Activated naive CD8-positive, alpha-beta T cell treated with anti-CD3 and anti-CD28 coated beads, Interleukin-2, amount 50 U/mL, for 24 hours (primary cell): Measurements from ENCODE around the gene BMPER.

Source experiments
- ATAC-seq: fragments of 150-1000 bp; cut with Tn5 transposase; one replicate; pipeline ENCODE4 v1.10.0; 2021
- DNase-seq: peaks from one replicate; pipeline ENCODE4 v3.0.0; 2021
- H3K27ac Mint-ChIP-seq: one replicate; pipeline ENCODE4 v1.8.0; 2021; ENCODE audit warnings: mild to moderate bottlenecking, mixed read lengths
- H3K27me3 Mint-ChIP-seq: one replicate; pipeline ENCODE4 v1.8.0; 2021; ENCODE audit warnings: mixed read lengths
- H3K36me3 Mint-ChIP-seq: one replicate; pipeline ENCODE4 v1.8.0; 2021; ENCODE audit warnings: low read depth, mixed read lengths
- H3K4me1 Mint-ChIP-seq: one replicate; pipeline ENCODE4 v1.8.0; 2021; ENCODE audit warnings: mixed read lengths
- H3K4me3 Mint-ChIP-seq: one replicate; pipeline ENCODE4 v1.8.0; 2021; ENCODE audit warnings: mild to moderate bottlenecking, moderate library complexity, mixed read lengths
- H3K9me3 Mint-ChIP-seq: one replicate; pipeline ENCODE4 v1.8.0; 2021; ENCODE audit warnings: mixed read lengths

Gene BMPER

DNA sequence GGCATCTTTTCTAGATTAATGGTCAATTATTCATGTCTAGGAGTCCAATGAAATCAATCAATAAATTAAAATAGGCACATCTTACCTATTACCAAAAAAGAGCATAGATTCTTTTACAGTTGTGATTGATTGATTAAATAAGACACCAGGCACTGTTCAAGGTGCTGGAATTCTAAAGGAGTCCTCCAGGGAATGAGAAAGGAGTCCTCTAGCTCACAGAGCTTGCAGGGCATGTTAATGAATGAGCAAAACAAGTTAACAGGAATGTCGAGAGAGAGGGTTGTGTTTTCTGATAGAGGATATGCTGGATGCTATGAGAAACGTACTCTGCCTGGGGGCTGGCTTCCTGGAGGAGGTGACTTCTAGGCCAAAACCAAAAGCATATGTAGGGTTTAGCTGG lies 191.4 kb downstream of the BMPER start:
- Mint-ChIP-seq H3K36me3 (no peaks in the 10 kb centered on the region), H3K9me3 (no peaks in the 10 kb centered on the region), H3K27ac (no peak overlapping the region), H3K4me1 (no peaks in the 10 kb centered on the region), H3K4me3 (no peak overlapping the region), H3K27me3 (no peaks in the 10 kb centered on the region)
- DNase-seq (no peak), ATAC-seq (no peak)

GRCh38 chr7:34100661-34101060 lies 195.3 kb downstream of the BMPER start:
- no peak overlapping the region for H3K4me3 Mint-ChIP-seq
- ATAC-seq (no peak), DNase-seq (no peak)
- H3K27ac Mint-ChIP-seq: no peak overlapping the region
- no peaks in the 10 kb centered on the region for H3K4me1 Mint-ChIP-seq
- H3K27me3 Mint-ChIP-seq: peaks cover 4% of the 10 kb centered on the region
- peaks cover 3% of the 10 kb centered on the region for H3K9me3 Mint-ChIP-seq
- H3K36me3 Mint-ChIP-seq: no peaks in the 10 kb centered on the region

GRCh38 chr7:34104115-34104514 lies 198.8 kb downstream of the BMPER start:
- Mint-ChIP-seq H3K9me3 (peaks cover 3% of the 10 kb centered on the region), H3K27me3 (peaks cover 4% of the 10 kb centered on the region), H3K4me1 (no peaks in the 10 kb centered on the region), H3K27ac (no peak overlapping the region), H3K4me3 (no peak overlapping the region), H3K36me3 (no peaks in the 10 kb centered on the region)
- no peak for ATAC-seq
- DNase-seq: no peak

- Mint-ChIP-seq H3K4me1 (no peaks in the 10 kb centered on the region), H3K36me3 (no peaks in the 10 kb centered on the region), H3K27me3 (peaks cover 4% of the 10 kb centered on the region), H3K4me3 (no peak overlapping the region), H3K27ac (no peak overlapping the region), H3K9me3 (peaks cover 3% of the 10 kb centered on the region)
- DNase-seq (no peak), ATAC-seq (no peak)
Observed at GRCh38 chr7:34104992-34105391, 199.7 kb downstream of the BMPER start.

DNA sequence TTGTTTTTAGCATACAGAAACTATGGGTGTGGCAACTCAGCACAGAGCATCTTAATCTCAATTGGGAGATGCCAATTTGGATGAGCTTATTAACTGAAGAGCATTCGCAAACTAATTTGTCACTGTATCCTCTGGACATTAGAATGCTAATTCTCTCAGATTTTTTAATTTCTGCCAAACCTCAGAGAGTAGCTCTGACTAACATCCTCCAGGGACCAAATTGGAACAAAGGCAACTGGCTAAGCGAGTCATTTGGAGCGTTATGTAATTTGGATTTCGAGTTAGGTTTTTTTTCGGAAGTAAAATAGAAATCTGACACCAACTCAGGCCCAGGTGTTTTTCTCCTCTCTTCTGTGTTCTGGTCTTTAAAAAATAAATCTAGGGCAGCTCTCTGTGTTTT lies 201.9 kb downstream of the BMPER start:
- ATAC-seq (no peak), DNase-seq (no peak)
- H3K27ac Mint-ChIP-seq: no peak overlapping the region
- no peak overlapping the region for H3K4me3 Mint-ChIP-seq
- peaks cover 8% of the 10 kb centered on the region for H3K9me3 Mint-ChIP-seq
- H3K4me1 Mint-ChIP-seq: no peaks in the 10 kb centered on the region
- H3K36me3 Mint-ChIP-seq: no peaks in the 10 kb centered on the region
- peaks cover 4% of the 10 kb centered on the region for H3K27me3 Mint-ChIP-seq

GRCh38 chr7:34108165-34108564 lies 202.8 kb downstream of the BMPER start:
- H3K36me3 Mint-ChIP-seq: no peaks in the 10 kb centered on the region
- H3K4me3 Mint-ChIP-seq: no peak overlapping the region
- H3K9me3 Mint-ChIP-seq: peaks cover 8% of the 10 kb centered on the region
- DNase-seq: no peak
- H3K27ac Mint-ChIP-seq: no peak overlapping the region
- peaks cover 4% of the 10 kb centered on the region for H3K27me3 Mint-ChIP-seq
- no peaks in the 10 kb centered on the region for H3K4me1 Mint-ChIP-seq
- no peak for ATAC-seq

- no peak overlapping the region for H3K27ac Mint-ChIP-seq
- no peaks in the 10 kb centered on the region for H3K4me1 Mint-ChIP-seq
- no peak for DNase-seq
- H3K36me3 Mint-ChIP-seq: no peaks in the 10 kb centered on the region
- no peaks in the 10 kb centered on the region for H3K27me3 Mint-ChIP-seq
- H3K4me3 Mint-ChIP-seq: no peak overlapping the region
- ATAC-seq: no peak
- H3K9me3 Mint-ChIP-seq: peaks cover 10% of the 10 kb centered on the region
Observed at GRCh38 chr7:34109936-34110780, 204.8 kb downstream of the BMPER start.

DNA sequence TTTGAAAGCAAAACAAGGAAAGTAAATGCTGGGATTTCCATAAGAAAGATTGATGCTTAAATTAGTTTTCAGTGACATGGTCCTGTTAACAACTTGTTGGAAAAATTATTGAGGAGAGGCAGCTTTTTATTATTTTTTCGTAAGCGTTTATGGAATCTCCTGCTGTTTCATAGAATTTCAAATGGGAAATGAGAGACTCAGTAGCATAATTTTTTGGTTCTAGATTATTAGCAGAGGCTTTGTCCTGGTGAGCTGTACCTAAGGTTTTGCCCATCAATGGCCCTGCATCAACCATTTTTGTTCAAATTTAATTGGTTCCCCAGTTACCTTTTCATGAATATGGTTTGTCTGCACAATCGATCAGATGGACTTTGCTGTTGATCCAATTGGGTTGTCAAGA lies 205.7 kb downstream of the BMPER start:
- H3K9me3 Mint-ChIP-seq: peaks cover 16% of the 10 kb centered on the region
- H3K27ac Mint-ChIP-seq: no peak overlapping the region

DNA sequence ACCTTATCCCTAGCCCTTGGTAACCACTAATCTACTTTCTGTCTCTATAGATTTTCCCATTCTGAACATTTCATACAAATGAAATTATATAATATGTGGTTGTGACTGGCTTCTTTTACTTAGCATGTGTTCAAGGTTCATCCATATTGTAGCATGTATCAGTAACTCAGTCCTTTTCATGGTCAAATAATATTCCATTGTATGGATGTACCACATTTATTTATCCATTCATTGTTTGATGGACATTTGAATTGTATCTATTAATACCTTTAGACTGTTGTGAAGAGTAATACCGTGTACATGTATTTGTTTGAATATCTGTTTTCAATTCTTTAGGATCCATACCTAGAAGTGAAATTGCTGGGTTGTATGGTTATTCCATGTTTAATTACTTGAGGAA lies 210.2 kb downstream of the BMPER start:
- ATAC-seq: no peak
- no peaks in the 10 kb centered on the region for H3K36me3 Mint-ChIP-seq
- no peak overlapping the region for H3K27ac Mint-ChIP-seq
- H3K4me3 Mint-ChIP-seq: no peak overlapping the region
- DNase-seq: no peak
- no peaks in the 10 kb centered on the region for H3K4me1 Mint-ChIP-seq
- H3K9me3 Mint-ChIP-seq: peaks cover 18% of the 10 kb centered on the region
- no peaks in the 10 kb centered on the region for H3K27me3 Mint-ChIP-seq

More for the DNA sequence above, 205.7 kb downstream of the BMPER start:
- DNase-seq (no peak), ATAC-seq (no peak)
- H3K4me1 Mint-ChIP-seq: no peaks in the 10 kb centered on the region
- H3K27me3 Mint-ChIP-seq: no peaks in the 10 kb centered on the region
- H3K4me3 Mint-ChIP-seq: no peak overlapping the region
- no peaks in the 10 kb centered on the region for H3K36me3 Mint-ChIP-seq

GRCh38 chr7:34117573-34117972 lies 212.2 kb downstream of the BMPER start:
- no peaks in the 10 kb centered on the region for H3K4me1 Mint-ChIP-seq
- H3K27me3 Mint-ChIP-seq: no peaks in the 10 kb centered on the region
- no peak for ATAC-seq
- DNase-seq: no peak
- H3K36me3 Mint-ChIP-seq: no peaks in the 10 kb centered on the region
- peaks cover 18% of the 10 kb centered on the region for H3K9me3 Mint-ChIP-seq
- no peak overlapping the region for H3K4me3 Mint-ChIP-seq
- H3K27ac Mint-ChIP-seq: no peak overlapping the region

GRCh38 chr7:34121366-34121765 lies 216.0 kb downstream of the BMPER start:
- DNase-seq (no peak), ATAC-seq (no peak)
- Mint-ChIP-seq H3K4me1 (no peaks in the 10 kb centered on the region), H3K27me3 (no peaks in the 10 kb centered on the region), H3K36me3 (no peaks in the 10 kb centered on the region), H3K9me3 (peaks cover 19% of the 10 kb centered on the region), H3K4me3 (no peak overlapping the region), H3K27ac (no peak overlapping the region)

DNA sequence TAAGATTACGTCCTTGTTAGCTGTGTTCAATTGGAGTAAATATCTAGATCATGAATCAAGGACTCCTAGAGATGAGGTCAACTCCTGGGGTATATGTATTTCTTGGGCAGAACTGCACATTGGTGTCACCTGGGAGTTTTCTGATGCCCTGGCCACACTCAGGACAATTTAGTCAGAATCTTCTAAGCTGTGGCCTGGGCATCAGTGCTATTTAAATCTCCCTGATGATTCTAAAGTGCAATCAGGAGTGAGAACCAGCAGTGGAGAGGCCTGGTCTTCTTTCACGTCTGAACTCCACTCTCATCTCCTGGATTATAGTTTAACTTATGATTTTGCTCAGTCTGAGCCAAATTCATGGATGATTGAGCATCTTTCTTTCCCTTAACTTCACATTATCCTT lies 218.0 kb downstream of the BMPER start:
- no peak overlapping the region for H3K27ac Mint-ChIP-seq
- no peaks in the 10 kb centered on the region for H3K27me3 Mint-ChIP-seq
- peaks cover 26% of the 10 kb centered on the region for H3K9me3 Mint-ChIP-seq
- ATAC-seq: no peak
- no peaks in the 10 kb centered on the region for H3K36me3 Mint-ChIP-seq
- H3K4me3 Mint-ChIP-seq: no peak overlapping the region
- no peak for DNase-seq
- no peaks in the 10 kb centered on the region for H3K4me1 Mint-ChIP-seq

GRCh38 chr7:34124765-34125164 lies 219.4 kb downstream of the BMPER start:
- H3K36me3 Mint-ChIP-seq: no peaks in the 10 kb centered on the region
- H3K4me1 Mint-ChIP-seq: no peaks in the 10 kb centered on the region

DNA sequence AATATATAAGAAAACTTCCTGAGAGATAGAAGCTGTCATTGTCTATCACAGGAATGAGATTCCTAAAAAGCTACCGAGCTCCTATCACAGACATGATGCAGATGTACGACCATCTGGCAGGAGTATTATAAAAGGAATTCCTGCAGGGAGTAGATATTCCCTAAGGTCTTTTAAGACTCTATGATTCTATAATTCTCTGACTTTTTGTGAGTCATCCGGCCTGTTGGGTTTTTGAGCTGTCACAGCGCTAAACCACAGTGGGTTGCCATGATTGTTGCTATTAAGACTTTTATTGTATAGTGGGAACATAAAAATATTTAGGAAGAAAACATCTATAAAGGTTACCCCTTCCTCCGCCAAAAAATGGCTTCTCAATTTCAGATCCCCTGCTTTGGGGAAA lies 223.4 kb downstream of the BMPER start:
- H3K27me3 Mint-ChIP-seq: no peaks in the 10 kb centered on the region
- no peak for DNase-seq
- H3K4me3 Mint-ChIP-seq: no peak overlapping the region
- no peaks in the 10 kb centered on the region for H3K36me3 Mint-ChIP-seq
- H3K4me1 Mint-ChIP-seq: no peaks in the 10 kb centered on the region
- no peak overlapping the region for H3K27ac Mint-ChIP-seq
- ATAC-seq: no peak
- H3K9me3 Mint-ChIP-seq: peaks cover 31% of the 10 kb centered on the region

More at GRCh38 chr7:34124765-34125164, 219.4 kb downstream of the BMPER start:
- ATAC-seq: no peak
- H3K4me3 Mint-ChIP-seq: no peak overlapping the region
- no peak overlapping the region for H3K27ac Mint-ChIP-seq
- no peak for DNase-seq
- H3K9me3 Mint-ChIP-seq: peaks cover 26% of the 10 kb centered on the region
- no peaks in the 10 kb centered on the region for H3K27me3 Mint-ChIP-seq

DNA sequence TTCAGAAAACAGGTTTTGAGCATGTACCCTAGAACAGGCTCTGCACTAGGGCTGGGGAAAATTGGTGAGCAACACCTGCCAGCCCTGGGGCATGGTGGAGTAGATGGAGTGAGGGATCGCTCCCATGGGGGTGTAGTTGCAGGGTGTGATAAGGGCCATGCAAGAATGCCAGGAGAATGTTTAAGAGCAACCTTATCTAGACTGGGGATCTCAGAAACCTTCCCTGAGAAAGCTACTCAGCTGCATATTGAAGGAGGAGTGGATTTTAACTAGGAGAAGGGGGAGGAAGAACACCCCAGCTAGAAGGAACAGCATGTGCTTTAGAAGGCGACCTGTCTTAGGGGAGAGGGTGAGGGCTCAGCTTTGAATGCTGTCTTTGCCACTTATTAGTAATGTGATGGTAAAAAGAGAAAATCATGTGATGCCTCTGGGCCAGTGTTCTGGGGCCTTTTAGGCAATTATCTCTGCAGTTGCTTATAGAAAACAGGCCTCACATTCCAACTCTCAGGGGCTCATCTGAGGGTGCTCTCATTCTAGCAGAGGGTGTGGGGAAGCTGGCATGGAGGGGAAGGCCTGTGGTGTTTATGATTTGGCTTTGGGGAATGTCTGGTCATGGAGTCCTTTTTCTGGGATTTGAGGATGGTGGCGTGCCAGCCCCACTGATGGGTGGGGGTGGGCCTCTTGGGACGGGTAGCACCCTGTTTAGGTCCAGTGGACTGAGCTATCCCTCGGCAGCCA lies 225.4 kb downstream of the BMPER start:
- Mint-ChIP-seq H3K27ac (no peak overlapping the region), H3K9me3 (peaks cover 20% of the 10 kb centered on the region), H3K36me3 (no peaks in the 10 kb centered on the region), H3K4me3 (no peak overlapping the region), H3K4me1 (no peaks in the 10 kb centered on the region), H3K27me3 (no peaks in the 10 kb centered on the region)
- DNase-seq (no peak), ATAC-seq (no peak)
